ENCODE results near the gene CGRRF1. TPM values are rescaled to one million over a fixed set of nuclear protein-coding genes. Genes with fewer than 3 reads are reported as not detected.

The CGRRF1 gene
- total RNA-seq (2014; rRNA removed; shearing (Covaris generic)): 15.0 and 15.4 TPM in 2 replicates
- polyA plus RNA-seq (2016; fragmentation: Nextera tagmentation; extraction: Ambion mirVana): 26.6 and 27.1 TPM in 2 replicates

GRCh38 chr14:54509546-54510501 lies at the start of gene CGRRF1:
TSS of gene CGRRF1 (plus strand) at chr14:54509906. CDS start at chr14:54509960, 54 bp downstream.
- Histone ChIP-seq H3K36me3 (ENCODE audit: low read depth) (no peaks in the 10 kb centered on the region), H3K9me3 (ENCODE audit: low read depth) (no peaks in the 10 kb centered on the region), H3K4me1 (ENCODE audit: insufficient read depth) (peaks cover 11% of the 10 kb centered on the region), H3K9ac (peak within 1 kb of the TSS; percentile 92), H3K9me2 (ENCODE audit: insufficient read depth) (no peaks in the 10 kb centered on the region), H3K27me3 (replicated peaks; ENCODE audit: insufficient read depth) (no peaks in the 10 kb centered on the region), H3K4me3 (peak within 1 kb of the TSS; percentile 99), H3F3A (ENCODE audit: insufficient read depth) (no peaks in the 10 kb centered on the region), H3K4me2 (ENCODE audit: unreplicated experiment) (peak within 1 kb of the TSS; percentile 96), H3K27ac (peak within 1 kb of the TSS; percentile 62), H2AFZ (peak within 1 kb of the TSS; percentile 99), H4K20me1 (ENCODE audit: insufficient read depth) (no peaks in the 10 kb centered on the region), H3K79me2 (ENCODE audit: insufficient read depth) (peaks cover 51% of the 10 kb centered on the region)
- peak; percentile 99 for DNase-seq
- 2 to 3% methylated on average over 60 to 66 of the region's 66 CpGs for WGBS, 2 experiments (ENCODE audit: low coverage in 1 of 2, low lambda C conversion rate in 2 of 2, missing lambda C conversion rate in 2 of 2)
- in situ Hi-C loops (cut with MboI): no loop called here
- TF ChIP-seq EZH2 (IDR thresholded peaks at IDR 0.05; ENCODE audit: insufficient read depth, poor library complexity, severe bottlenecking) (no peak), EZH2phosphoT487 (IDR thresholded peaks at IDR 0.05; ENCODE audit: insufficient read depth, low read depth) (no peak)

- H3K9ac ChIP-seq: no peak overlapping the region
- H3K9me3 ChIP-seq (ENCODE audit: low read depth): no peaks in the 10 kb centered on the region
- DNase-seq: peak; percentile 9
- no peak for TF ChIP-seq EZH2phosphoT487 (IDR thresholded peaks at IDR 0.05; ENCODE audit: insufficient read depth, low read depth)
- no peak for TF ChIP-seq EZH2 (IDR thresholded peaks at IDR 0.05; ENCODE audit: insufficient read depth, poor library complexity, severe bottlenecking)
- 80 to 83% methylated on average over 5 of the region's 5 CpGs for WGBS, 2 experiments (ENCODE audit: low coverage in 1 of 2, low lambda C conversion rate in 2 of 2, missing lambda C conversion rate in 2 of 2)
- H3K4me1 ChIP-seq (ENCODE audit: insufficient read depth): 0 out of 2 replicates have a peak, but pooled peaks cover under 1% of the 10 kb centered on the region
- no peaks in the 10 kb centered on the region for H3K79me2 ChIP-seq (ENCODE audit: insufficient read depth)
- no peaks in the 10 kb centered on the region for H3K27me3 ChIP-seq (replicated peaks; ENCODE audit: insufficient read depth)
- H3K36me3 ChIP-seq (ENCODE audit: low read depth): no peaks in the 10 kb centered on the region
- peaks cover 6% of the 10 kb centered on the region for H3F3A ChIP-seq (ENCODE audit: insufficient read depth)
- H3K4me2 ChIP-seq (ENCODE audit: unreplicated experiment): no peak overlapping the region
- H3K27ac ChIP-seq: no peak overlapping the region
- H3K9me2 ChIP-seq (ENCODE audit: insufficient read depth): no peaks in the 10 kb centered on the region
- no peak overlapping the region for H3K4me3 ChIP-seq
- H2AFZ ChIP-seq: no peak overlapping the region
- H4K20me1 ChIP-seq (ENCODE audit: insufficient read depth): no peaks in the 10 kb centered on the region
- in situ Hi-C loops (cut with MboI): no loop called here
Measured at GRCh38 chr14:54462048-54462447, 47.7 kb upstream of the CGRRF1 start.

DNA sequence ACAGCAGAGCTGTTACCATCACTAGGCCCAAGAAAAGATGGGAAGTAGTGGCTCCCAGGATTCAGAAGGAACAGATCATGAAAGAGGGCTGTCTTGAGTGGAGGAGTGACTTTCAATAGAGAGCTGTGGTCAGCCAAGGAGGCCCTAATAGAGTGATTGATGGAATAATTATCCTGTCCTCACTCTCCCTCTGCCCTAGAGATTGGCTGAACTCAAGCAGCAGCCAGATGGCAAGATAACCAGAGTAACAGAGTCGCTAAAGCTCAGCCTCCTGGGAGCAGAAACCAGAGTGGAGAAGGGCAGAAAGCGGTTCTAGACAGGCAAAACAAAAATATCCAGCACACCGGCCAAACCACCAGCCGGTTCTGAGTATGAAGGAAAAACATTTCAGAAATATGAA lies 44.1 kb upstream of the CGRRF1 start:
- Histone ChIP-seq H3K9me2 (ENCODE audit: insufficient read depth) (no peaks in the 10 kb centered on the region), H3K36me3 (ENCODE audit: low read depth) (no peaks in the 10 kb centered on the region), H3K9ac (no peak overlapping the region), H3F3A (ENCODE audit: insufficient read depth) (no peaks in the 10 kb centered on the region), H3K4me1 (ENCODE audit: insufficient read depth) (no peaks in the 10 kb centered on the region), H3K9me3 (ENCODE audit: low read depth) (no peaks in the 10 kb centered on the region), H3K79me2 (ENCODE audit: insufficient read depth) (no peaks in the 10 kb centered on the region), H3K4me2 (ENCODE audit: unreplicated experiment) (no peak overlapping the region), H3K27me3 (replicated peaks; ENCODE audit: insufficient read depth) (no peaks in the 10 kb centered on the region), H4K20me1 (ENCODE audit: insufficient read depth) (no peaks in the 10 kb centered on the region), H3K27ac (no peak overlapping the region), H3K4me3 (no peak overlapping the region), H2AFZ (no peak overlapping the region)
- 80 to 82% methylated on average over 4 of the region's 4 CpGs for WGBS, 2 experiments (ENCODE audit: low coverage in 1 of 2, low lambda C conversion rate in 2 of 2, missing lambda C conversion rate in 2 of 2)
- in situ Hi-C loops (cut with MboI): no loop called here
- no peak for DNase-seq
- TF ChIP-seq EZH2phosphoT487 (IDR thresholded peaks at IDR 0.05; ENCODE audit: insufficient read depth, low read depth) (no peak), EZH2 (IDR thresholded peaks at IDR 0.05; ENCODE audit: insufficient read depth, poor library complexity, severe bottlenecking) (no peak)

DNA sequence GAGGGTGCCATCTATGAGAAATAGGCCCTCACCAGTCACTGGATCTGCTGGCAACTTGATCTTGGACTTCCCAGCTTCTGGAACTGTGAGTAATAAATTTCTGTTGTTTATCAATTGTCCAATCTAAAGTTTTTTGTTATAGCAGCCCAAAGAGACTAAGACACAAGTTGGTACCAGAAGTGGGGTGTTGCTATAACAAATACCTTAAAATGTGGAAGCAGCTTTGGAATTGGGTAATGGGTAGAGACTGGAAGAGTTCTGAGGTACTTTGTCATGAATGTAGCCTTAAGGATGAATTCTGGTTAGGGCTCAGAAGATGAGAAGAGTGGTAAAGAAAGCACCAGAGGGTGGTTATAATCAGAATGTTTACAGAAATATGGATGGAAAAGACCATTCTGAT lies 42.4 kb upstream of the CGRRF1 start:
- in situ Hi-C loops (cut with MboI): no loop called here
- Histone ChIP-seq H3K27ac (no peak overlapping the region), H3K79me2 (ENCODE audit: insufficient read depth) (no peaks in the 10 kb centered on the region), H3K9me3 (ENCODE audit: low read depth) (no peaks in the 10 kb centered on the region), H3K9me2 (ENCODE audit: insufficient read depth) (no peaks in the 10 kb centered on the region), H3K4me3 (no peak overlapping the region), H3K4me2 (ENCODE audit: unreplicated experiment) (no peak overlapping the region), H2AFZ (no peak overlapping the region), H3K4me1 (ENCODE audit: insufficient read depth) (no peaks in the 10 kb centered on the region), H3K27me3 (replicated peaks; ENCODE audit: insufficient read depth) (no peaks in the 10 kb centered on the region), H3K9ac (no peak overlapping the region), H3F3A (ENCODE audit: insufficient read depth) (no peaks in the 10 kb centered on the region), H3K36me3 (ENCODE audit: low read depth) (no peaks in the 10 kb centered on the region), H4K20me1 (ENCODE audit: insufficient read depth) (no peaks in the 10 kb centered on the region)
- TF ChIP-seq EZH2phosphoT487 (IDR thresholded peaks at IDR 0.05; ENCODE audit: insufficient read depth, low read depth) (no peak), EZH2 (IDR thresholded peaks at IDR 0.05; ENCODE audit: insufficient read depth, poor library complexity, severe bottlenecking) (no peak)
- no peak for DNase-seq
